PFSK-1 (cell line): ENCODE data around the gene UNC5B.

Source experiments
- FOXP2 ChIP-seq: optimal IDR thresholded peaks from 2 replicates; pipeline ENCODE3; 2011; ENCODE audit warnings: borderline replicate concordance, control low read depth, inconsistent platforms; ENCODE audit not compliant: insufficient read depth; ENCODE audit errors: extremely low read length, extremely low read depth
- POLR2AphosphoS5 ChIP-seq: IDR thresholded peaks from 2 replicates; pipeline ENCODE4 v1.6.1; 2012; ENCODE audit warnings: low read depth, mild to moderate bottlenecking, control low read depth, low read length, moderate library complexity
- REST ChIP-seq, 2 experiments: IDR thresholded peaks; 2 replicates each; pipeline versions ENCODE4 v1.6.1 to v1.8.0; 2011 to 2012; ENCODE audit warnings: low read depth in 2 of 2, low read length in 2 of 2, control low read depth in 1 of 2, inconsistent platforms in 1 of 2, mild to moderate bottlenecking in 1 of 2, moderate library complexity in 1 of 2; ENCODE audit not compliant: insufficient read depth in 1 of 2
- SIN3A ChIP-seq: IDR thresholded peaks from 2 replicates; pipeline ENCODE4 v1.6.1; 2012; ENCODE audit warnings: mild to moderate bottlenecking, low read length, moderate library complexity, borderline replicate concordance; ENCODE audit not compliant: insufficient read depth
- TAF1 ChIP-seq: IDR thresholded peaks from 2 replicates; pipeline ENCODE4 v1.6.1; 2012; ENCODE audit warnings: low read length, control low read depth, borderline replicate concordance; ENCODE audit not compliant: insufficient read depth

UNC5B gene

GRCh38 chr10:71246591-71247413 lies 34.4 kb downstream of the UNC5B start:
- no peak for TF ChIP-seq REST (IDR thresholded peaks at IDR 0.05; ENCODE audit: insufficient read depth in 1 of 2, low read depth in 2 of 2, low read length in 2 of 2)
- TF ChIP-seq POLR2AphosphoS5: no peak
- no peak for TF ChIP-seq TAF1
- TF ChIP-seq SIN3A: no peak
- TF ChIP-seq FOXP2: no peak

- no peak for TF ChIP-seq POLR2AphosphoS5
Measured at GRCh38 chr10:71247414-71247705, 35.0 kb downstream of the UNC5B start.

GRCh38 chr10:71247804-71248203 lies 35.4 kb downstream of the UNC5B start:
- TF ChIP-seq FOXP2 (no peak), SIN3A (no peak), TAF1 (no peak), REST (IDR thresholded peaks at IDR 0.05; ENCODE audit: insufficient read depth in 1 of 2, low read depth in 2 of 2, low read length in 2 of 2) (no peak), POLR2AphosphoS5 (no peak)

- TF ChIP-seq FOXP2 (no peak), TAF1 (no peak)
Measured at GRCh38 chr10:71248210-71248609, 35.8 kb downstream of the UNC5B start.

- TF ChIP-seq FOXP2 (no peak), POLR2AphosphoS5 (no peak), TAF1 (no peak), SIN3A (no peak), REST (IDR thresholded peaks at IDR 0.05; ENCODE audit: insufficient read depth in 1 of 2, low read depth in 2 of 2, low read length in 2 of 2) (no peak)
Measured at GRCh38 chr10:71249996-71250395, 37.6 kb downstream of the UNC5B start.

- TF ChIP-seq REST (IDR thresholded peaks at IDR 0.05; ENCODE audit: insufficient read depth in 1 of 2, low read depth in 2 of 2, low read length in 2 of 2): no peak
- TF ChIP-seq FOXP2: no peak
- no peak for TF ChIP-seq POLR2AphosphoS5
- TF ChIP-seq SIN3A: no peak
- TF ChIP-seq TAF1: no peak
Measured at GRCh38 chr10:71250405-71250804, 38.0 kb downstream of the UNC5B start.
